NT2/D1 (cell line): ENCODE measurements around the gene LRBA.

Source experiments
- DNase-seq: peaks from one replicate; pipeline ENCODE4 v3.0.0-alpha.2; 2011; ENCODE audit warnings: low read depth, low spot score
- H3K27me3 ChIP-seq: 2 replicates; pipeline ENCODE4 v1.6.0; 2011; ENCODE audit warnings: mild to moderate bottlenecking; ENCODE audit not compliant: insufficient read length, insufficient read depth
- H3K36me3 ChIP-seq: 2 replicates; pipeline ENCODE4 v1.6.1; 2011; ENCODE audit warnings: mild to moderate bottlenecking, low read length, mixed read lengths; ENCODE audit not compliant: insufficient read depth, insufficient read length
- H3K4me1 ChIP-seq: 2 replicates; pipeline ENCODE4 v1.5.1; 2011; ENCODE audit not compliant: insufficient read depth, insufficient read length
- H3K4me3 ChIP-seq: 2 replicates; pipeline ENCODE4 v1.5.1; 2011; ENCODE audit warnings: low read depth; ENCODE audit not compliant: insufficient read length
- H3K9ac ChIP-seq: 2 replicates; pipeline ENCODE4 v1.6.0; 2011; ENCODE audit warnings: low read depth; ENCODE audit not compliant: insufficient read length
- H3K9me3 ChIP-seq: 2 replicates; pipeline ENCODE4 v1.5.1; 2011; ENCODE audit warnings: mild to moderate bottlenecking, low read length; ENCODE audit not compliant: insufficient read depth
- SUZ12 ChIP-seq: IDR thresholded peaks from 2 replicates; pipeline ENCODE4 v1.6.1; 2011; ENCODE audit not compliant: insufficient read length, insufficient read depth; ENCODE audit errors: extremely low read depth
- YY1 ChIP-seq: IDR thresholded peaks from 2 replicates; pipeline ENCODE4 v1.6.1; 2011; ENCODE audit not compliant: insufficient read length, insufficient read depth
- ZNF274 ChIP-seq: IDR thresholded peaks from 2 replicates; pipeline ENCODE4 v1.6.1; 2011; ENCODE audit warnings: mild to moderate bottlenecking, low read depth, low read length

Gene LRBA

DNA sequence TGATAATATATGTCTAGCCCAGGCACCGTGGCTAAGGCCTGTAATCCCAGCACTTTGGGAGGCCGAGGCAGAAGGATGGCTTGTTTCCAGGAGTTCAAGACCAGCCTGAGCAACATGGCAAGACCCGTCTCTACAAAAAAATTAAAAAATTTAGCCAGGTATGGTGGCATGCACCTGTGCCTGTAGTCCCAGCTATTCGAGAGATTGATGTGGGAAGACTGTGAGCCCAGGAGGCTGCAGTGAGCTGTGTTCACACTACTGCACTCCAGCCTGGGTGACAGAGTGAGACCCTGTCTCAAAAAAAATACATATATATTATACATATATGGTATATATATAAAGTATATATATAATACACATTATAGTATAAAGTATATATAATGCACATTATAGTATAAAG lies 595.1 kb downstream of the LRBA start:
- H3K4me3 ChIP-seq = no peak overlapping the region
- DNase-seq = no peak
- no peaks in the 10 kb centered on the region for H3K4me1 ChIP-seq
- H3K9me3 ChIP-seq = no peaks in the 10 kb centered on the region
- no peaks in the 10 kb centered on the region for H3K27me3 ChIP-seq
- H3K36me3 ChIP-seq = no peaks in the 10 kb centered on the region
- TF ChIP-seq ZNF274 = no peak
- H3K9ac ChIP-seq = no peak overlapping the region

DNA sequence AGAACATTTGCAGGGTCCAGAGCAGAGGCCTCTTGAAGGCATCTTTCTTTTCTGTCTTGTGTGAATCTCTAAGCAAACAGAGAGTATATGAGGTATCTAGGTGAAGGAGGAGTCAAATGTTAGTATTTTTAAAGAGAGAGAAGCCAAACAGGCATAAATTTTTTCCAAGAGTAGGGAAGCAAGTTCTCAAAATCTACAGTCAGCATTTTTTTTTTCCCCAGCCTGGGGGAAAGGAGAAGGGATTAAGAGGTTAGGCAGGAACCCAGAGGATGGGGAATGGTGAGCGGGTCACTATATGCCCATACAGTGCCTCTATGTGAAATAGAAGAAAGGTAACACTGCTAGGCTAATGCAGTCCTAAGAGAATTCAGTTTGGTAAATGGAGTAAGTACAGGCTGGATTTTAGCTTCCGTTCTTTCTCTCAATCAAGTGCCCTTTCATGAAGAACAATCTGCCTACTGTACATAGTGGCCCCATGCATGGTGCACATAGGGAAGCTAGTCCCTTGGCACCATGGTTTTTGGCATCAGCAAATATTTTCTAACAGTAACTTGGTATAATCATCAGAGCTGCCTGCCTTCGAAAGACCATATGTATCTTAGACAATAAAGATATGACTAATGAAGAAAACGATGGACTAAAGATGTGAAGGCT lies 596.2 kb downstream of the LRBA start:
- no peaks in the 10 kb centered on the region for H3K9me3 ChIP-seq
- H3K9ac ChIP-seq = no peak overlapping the region
- H3K36me3 ChIP-seq = no peaks in the 10 kb centered on the region
- H3K4me3 ChIP-seq = no peak overlapping the region
- no peak for TF ChIP-seq YY1
- TF ChIP-seq SUZ12 = no peak
- no peak for TF ChIP-seq ZNF274
- no peak for DNase-seq
- H3K27me3 ChIP-seq = no peaks in the 10 kb centered on the region
- H3K4me1 ChIP-seq = no peaks in the 10 kb centered on the region

DNA sequence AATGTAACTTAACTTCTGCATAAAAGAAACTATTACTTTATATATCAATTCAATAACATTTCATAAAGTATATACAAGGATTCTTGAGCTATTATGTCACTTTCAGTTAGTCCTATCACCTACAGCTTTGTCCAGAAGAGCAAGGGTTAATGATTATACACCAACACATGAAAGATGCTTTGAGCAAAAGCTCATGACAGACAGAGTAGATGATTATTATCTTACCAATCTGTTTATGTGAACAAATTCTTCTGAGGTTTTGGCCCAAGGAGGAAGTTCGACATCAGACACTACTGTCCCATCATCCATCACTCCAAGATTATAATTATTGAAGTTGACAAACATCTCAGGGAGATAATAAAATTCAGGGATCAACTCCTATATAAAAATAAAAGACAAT lies 599.9 kb downstream of the LRBA start:
- TF ChIP-seq ZNF274 (no peak), YY1 (no peak), SUZ12 (no peak)
- Histone ChIP-seq H3K4me3 (no peak overlapping the region), H3K9ac (no peak overlapping the region), H3K27me3 (no peaks in the 10 kb centered on the region), H3K4me1 (no peaks in the 10 kb centered on the region), H3K9me3 (no peaks in the 10 kb centered on the region), H3K36me3 (no peaks in the 10 kb centered on the region)
- DNase-seq = no peak

DNA sequence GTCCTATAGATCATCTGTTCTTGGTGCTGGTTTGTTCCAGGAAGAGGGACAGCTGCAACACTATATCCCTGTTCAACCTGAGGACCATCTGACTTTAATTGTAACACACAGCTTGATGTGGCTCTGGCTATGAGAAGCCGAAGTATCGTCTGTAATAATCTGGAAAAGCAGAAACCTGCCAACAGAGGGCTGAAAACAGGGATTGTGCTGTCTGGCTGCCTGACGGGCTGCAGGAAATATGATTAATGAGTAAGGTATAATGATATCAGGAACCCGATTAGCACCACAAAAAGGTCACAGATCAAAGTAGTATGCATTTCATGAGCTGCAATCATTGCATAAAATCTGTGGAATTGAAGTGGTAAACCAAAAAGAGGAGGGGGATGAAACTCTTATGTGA lies 603.6 kb downstream of the LRBA start:
- Histone ChIP-seq H3K4me1 (no peaks in the 10 kb centered on the region), H3K27me3 (no peaks in the 10 kb centered on the region), H3K9ac (no peak overlapping the region), H3K9me3 (no peaks in the 10 kb centered on the region), H3K4me3 (no peak overlapping the region), H3K36me3 (no peaks in the 10 kb centered on the region)
- DNase-seq = no peak
- TF ChIP-seq SUZ12 (no peak), YY1 (no peak), ZNF274 (no peak)

DNA sequence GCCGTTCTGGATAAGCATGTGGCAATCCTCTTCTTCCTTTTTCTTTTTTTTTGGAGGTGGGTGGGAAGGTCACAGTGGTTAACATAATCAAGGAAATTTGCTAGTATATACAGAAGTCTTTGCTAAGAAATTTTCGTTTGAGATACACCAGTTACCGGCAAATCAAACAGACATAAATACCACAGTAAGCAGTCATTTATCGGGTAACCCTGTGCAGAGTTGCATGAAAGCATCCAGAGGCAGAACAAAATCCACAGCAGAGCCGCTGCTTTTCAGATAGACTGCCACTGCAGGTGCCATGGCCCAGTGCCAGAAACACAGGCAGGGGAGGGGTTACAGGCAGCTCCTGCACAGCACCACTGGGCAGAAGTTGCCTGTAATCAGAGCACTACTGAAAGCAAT lies 612.2 kb downstream of the LRBA start:
- Histone ChIP-seq H3K9ac (no peak overlapping the region), H3K4me3 (no peak overlapping the region), H3K36me3 (no peaks in the 10 kb centered on the region), H3K27me3 (no peaks in the 10 kb centered on the region), H3K4me1 (no peaks in the 10 kb centered on the region), H3K9me3 (no peaks in the 10 kb centered on the region)
- no peak for TF ChIP-seq SUZ12
- TF ChIP-seq YY1 = no peak
- no peak for TF ChIP-seq ZNF274
- DNase-seq = no peak

DNA sequence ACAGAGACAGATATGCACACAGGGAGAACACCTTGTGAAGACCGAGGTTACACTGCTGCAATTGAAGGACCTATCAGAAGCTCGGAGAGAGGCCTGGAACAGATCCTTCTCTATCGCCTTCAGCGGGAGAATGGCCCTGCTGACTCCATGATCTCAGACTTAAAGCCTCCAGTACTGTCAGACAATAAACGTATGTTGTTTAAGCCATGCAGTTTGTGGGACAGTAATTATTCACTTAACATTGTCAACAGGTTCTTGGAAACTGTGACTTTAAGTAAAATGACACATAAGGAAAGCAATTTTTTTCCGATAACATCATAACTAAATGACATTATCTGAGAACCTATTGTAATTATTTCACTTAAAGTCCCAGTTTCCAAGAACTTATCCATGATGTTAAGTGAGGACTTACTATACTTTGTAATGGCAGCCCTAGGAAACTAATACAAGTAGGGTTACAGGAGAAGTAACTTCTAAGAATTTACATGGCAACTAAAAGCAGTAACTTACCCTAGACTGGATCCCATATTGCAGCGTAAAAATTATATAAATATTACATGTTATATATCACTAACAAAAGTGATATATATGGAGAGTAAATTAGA lies 613.9 kb downstream of the LRBA start:
- TF ChIP-seq ZNF274 (no peak), SUZ12 (no peak), YY1 (no peak)
- Histone ChIP-seq H3K4me3 (no peak overlapping the region), H3K4me1 (no peaks in the 10 kb centered on the region), H3K9me3 (no peaks in the 10 kb centered on the region), H3K9ac (no peak overlapping the region), H3K27me3 (no peaks in the 10 kb centered on the region), H3K36me3 (no peaks in the 10 kb centered on the region)
- DNase-seq = no peak

DNA sequence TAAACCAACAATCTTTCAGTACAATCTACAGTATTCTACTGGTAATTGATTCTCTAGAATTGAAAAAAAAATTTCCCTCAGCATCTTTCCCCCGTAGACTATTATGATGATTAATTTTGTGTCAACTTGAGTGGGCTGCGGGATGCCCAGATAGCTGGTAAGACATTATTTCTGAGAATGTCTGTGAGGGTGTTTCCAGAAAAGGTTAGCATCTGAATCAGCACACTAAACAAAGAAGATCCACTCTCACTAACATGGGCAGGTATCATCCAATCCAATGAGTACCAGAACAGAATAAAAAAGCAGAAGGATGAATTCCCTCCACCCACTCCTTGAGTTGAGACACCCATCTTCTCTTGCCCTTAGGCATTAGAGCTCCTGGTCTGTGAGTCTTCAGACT lies 619.2 kb downstream of the LRBA start:
- no peak overlapping the region for H3K9ac ChIP-seq
- no peak overlapping the region for H3K4me3 ChIP-seq
- H3K27me3 ChIP-seq = no peaks in the 10 kb centered on the region
- DNase-seq = no peak
- no peak for TF ChIP-seq SUZ12
- TF ChIP-seq ZNF274 = no peak
- TF ChIP-seq YY1 = no peak
- no peaks in the 10 kb centered on the region for H3K4me1 ChIP-seq
- H3K36me3 ChIP-seq = no peaks in the 10 kb centered on the region
- no peaks in the 10 kb centered on the region for H3K9me3 ChIP-seq
